Mammary epithelial cell (primary cell): ENCODE measurements around the gene SUSD6.

Source experiments
- CTCF ChIP-seq, 2 donors: IDR thresholded peaks in 1 of 2; conservative IDR thresholded peaks in 1 of 2; 2 replicates each; pipeline ENCODE4 v1.5.1; 2011 to 2012; ENCODE audit warnings: inconsistent platforms in 2 of 2, low read length in 2 of 2, mild to moderate bottlenecking in 2 of 2, control low read depth in 1 of 2, low read depth in 1 of 2; ENCODE audit not compliant: insufficient read depth in 1 of 2; ENCODE audit errors: extremely low read depth in 1 of 2
- EZH2 ChIP-seq: IDR thresholded peaks from 2 replicates; pipeline ENCODE4 v1.6.1; 2012; ENCODE audit warnings: low read length, inconsistent platforms, borderline replicate concordance

- TF ChIP-seq CTCF (conservative IDR thresholded peaks at IDR 0.05 in 1 of 2, IDR thresholded peaks at IDR 0.05 in 1 of 2; ENCODE audit: extremely low read depth in 1 of 2, insufficient read depth in 1 of 2, low read depth in 1 of 2, low read length in 2 of 2) (no peak), EZH2 (no peak)
These were observed 14.7 kb downstream of the SUSD6 start for GRCh38 chr14:69626132-69626500.
